Occipital lobe (tissue), 2 donors: Measurements from ENCODE around the gene TFCP2. TPM values are rescaled to one million over a fixed set of nuclear protein-coding genes. Genes with fewer than 3 reads are reported as not detected.

Source experiments
- DNase-seq: peaks from one replicate; lab custom pipeline; 2025; lab: John Stamatoyannopoulos, UW
- total RNA-seq: library from RNA; depleted of rRNA; stranded (reverse); fragments of >200 nt; gene quantifications from one replicate; pipeline ENCODE4 v1.2.3, GENCODE V29; 2014

Gene TFCP2
- total RNA-seq, 1 donor from 2014 or later, result 13.6 TPM

- no peak for DNase-seq
Observed at GRCh38 chr12:51156245-51156765, 16.6 kb downstream of the TFCP2 start.

GRCh38 chr12:51152953-51153352, 20.0 kb downstream of the TFCP2 start:
- no peak for DNase-seq

- no peak for DNase-seq
Observed at GRCh38 chr12:51150777-51151176, 22.2 kb downstream of the TFCP2 start.

- DNase-seq, result no peak
Observed at GRCh38 chr12:51147309-51147708, 25.6 kb downstream of the TFCP2 start.

GRCh38 chr12:51139292-51139844, 33.6 kb downstream of the TFCP2 start:
- DNase-seq, result no peak

- no peak for DNase-seq
Observed at GRCh38 chr12:51132693-51133092, 40.2 kb downstream of the TFCP2 start.

- no peak for DNase-seq
Observed at GRCh38 chr12:51131745-51132521, 41.0 kb downstream of the TFCP2 start.

GRCh38 chr12:51128919-51129318, 44.0 kb downstream of the TFCP2 start:
- no peak for DNase-seq

- no peak for DNase-seq
Observed at GRCh38 chr12:51127050-51127729, 45.7 kb downstream of the TFCP2 start.

- no peak for DNase-seq
Observed at GRCh38 chr12:51126297-51126696, 46.6 kb downstream of the TFCP2 start.

- DNase-seq, result no peak
Observed at GRCh38 chr12:51124504-51124903, 48.4 kb downstream of the TFCP2 start.

- no peak for DNase-seq
Observed at GRCh38 chr12:51122844-51123243, 50.1 kb downstream of the TFCP2 start.

GRCh38 chr12:51118706-51119105, 54.2 kb downstream of the TFCP2 start:
- DNase-seq, result no peak

- no peak for DNase-seq
Observed at GRCh38 chr12:51115533-51115932, 57.4 kb downstream of the TFCP2 start.

- DNase-seq, result no peak
Observed at GRCh38 chr12:51108136-51108535, 64.8 kb downstream of the TFCP2 start.

GRCh38 chr12:51103977-51104376, 69.0 kb downstream of the TFCP2 start:
- no peak for DNase-seq

GRCh38 chr12:51098611-51099010, 74.3 kb downstream of the TFCP2 start:
- DNase-seq, result no peak

- DNase-seq, result no peak
Observed at GRCh38 chr12:51090705-51091229, 82.2 kb downstream of the TFCP2 start.

- DNase-seq, result no peak
Observed at GRCh38 chr12:51087818-51088217, 85.1 kb downstream of the TFCP2 start.

- DNase-seq, result no peak
Observed at GRCh38 chr12:51086933-51087332, 86.0 kb downstream of the TFCP2 start.

GRCh38 chr12:51085757-51086156, 87.2 kb downstream of the TFCP2 start:
- DNase-seq, result no peak

GRCh38 chr12:51083126-51083833, 89.7 kb downstream of the TFCP2 start, which contains the start of gene CSRNP2:
Gene CSRNP2 (minus strand): TSS chr12:51083596. CDS start chr12:51076561, 7,035 bp downstream.
- peak; percentile 97 for DNase-seq
